ENCODE data around the gene CPNE7. TPM values are rescaled to one million over a fixed set of nuclear protein-coding genes. Genes with fewer than 3 reads are reported as not detected.

CPNE7 gene
- total and polyA plus RNA-seq, 2 donors (not counting 1 experiment from before 2014, with no cell fraction given): 10.2 to 53.0 TPM

- Histone ChIP-seq H3K27me3 (ENCODE audit: control insufficient read depth, insufficient read depth, low read length) (no peaks in the 10 kb centered on the region), H4K20me1 (ENCODE audit: control insufficient read depth, extremely low read depth, insufficient read depth, low read length) (no peaks in the 10 kb centered on the region), H3K9me3 (ENCODE audit: control insufficient read depth, insufficient read depth, low read depth, low read length) (no peaks in the 10 kb centered on the region), H3K4me2 (ENCODE audit: extremely low read depth, insufficient read depth, low read length) (no peak overlapping the region), H3K4me3 (replicated peaks in 1 of 4; ENCODE audit: control extremely low read depth in 1 of 4, insufficient read depth in 1 of 4, low read depth in 3 of 4, low read length in 4 of 4) (no peak overlapping the region), H2AFZ (ENCODE audit: low read length) (peak overlapping the region; percentile 81), H3K36me3 (ENCODE audit: control insufficient read depth, insufficient read depth, low read length) (no peaks in the 10 kb centered on the region), H3K27ac (ENCODE audit: insufficient read depth, low read length) (peak overlapping the region; percentile 34), H3K9ac (ENCODE audit: insufficient read depth, low read length) (peak overlapping the region; percentile 55), H3K79me2 (ENCODE audit: control insufficient read depth, insufficient read depth, low read length) (peaks cover 5% of the 10 kb centered on the region), H3K4me1 (ENCODE audit: control insufficient read depth, extremely low read depth, insufficient read depth, low read length) (peaks cover 4% of the 10 kb centered on the region)
- TF ChIP-seq EZH2 (IDR thresholded peaks at IDR 0.05; ENCODE audit: low read length, missing control alignments) (no peak), CTCF (conservative IDR thresholded peaks at IDR 0.05 in 1 of 2, IDR thresholded peaks at IDR 0.05 in 1 of 2; ENCODE audit: low read depth in 1 of 2, low read length in 2 of 2) (no peak)
- DNase-seq (ENCODE audit: low read depth in 2 of 2): no peak
These were observed 1.5 kb upstream of the CPNE7 start for GRCh38 chr16:89573826-89574680.

- peaks cover 2% of the 10 kb centered on the region for H3K36me3 ChIP-seq (ENCODE audit: control insufficient read depth, insufficient read depth, low read length)
- peaks cover 4% of the 10 kb centered on the region for H3K4me1 ChIP-seq (ENCODE audit: control insufficient read depth, extremely low read depth, insufficient read depth, low read length)
- H2AFZ ChIP-seq (ENCODE audit: low read length): peak overlapping the region; percentile 81
- peak overlapping the region; percentile 55 for H3K9ac ChIP-seq (ENCODE audit: insufficient read depth, low read length)
- H3K27ac ChIP-seq (ENCODE audit: insufficient read depth, low read length): peak overlapping the region; percentile 34
- peak; percentile 62 to 75 for DNase-seq (ENCODE audit: low read depth in 2 of 2)
- H3K4me3 ChIP-seq (replicated peaks in 1 of 4; ENCODE audit: control extremely low read depth in 1 of 4, insufficient read depth in 1 of 4, low read depth in 3 of 4, low read length in 4 of 4): peak overlapping the region in 2 of 4 experiments; percentile 33 to 52
- H3K27me3 ChIP-seq (ENCODE audit: control insufficient read depth, insufficient read depth, low read length): no peaks in the 10 kb centered on the region
- no peaks in the 10 kb centered on the region for H3K9me3 ChIP-seq (ENCODE audit: control insufficient read depth, insufficient read depth, low read depth, low read length)
- peak overlapping the region; percentile 48 for H3K4me2 ChIP-seq (ENCODE audit: extremely low read depth, insufficient read depth, low read length)
- H3K79me2 ChIP-seq (ENCODE audit: control insufficient read depth, insufficient read depth, low read length): peaks cover 5% of the 10 kb centered on the region
- H4K20me1 ChIP-seq (ENCODE audit: control insufficient read depth, extremely low read depth, insufficient read depth, low read length): no peaks in the 10 kb centered on the region
- TF ChIP-seq CTCF (conservative IDR thresholded peaks at IDR 0.05 in 1 of 2, IDR thresholded peaks at IDR 0.05 in 1 of 2; ENCODE audit: low read depth in 1 of 2, low read length in 2 of 2): peak; percentile 46 to 74
- no peak for TF ChIP-seq EZH2 (IDR thresholded peaks at IDR 0.05; ENCODE audit: low read length, missing control alignments)
These were observed 794 bp upstream of the CPNE7 start for GRCh38 chr16:89574681-89575246.
